HG03108 (cell line): ENCODE measurements around the gene PPTC7.
"Not testable (repeated sequence)": the region's sequence is repeated elsewhere in the genome, so short reads cannot be mapped to it uniquely, and the experiment has no call there.

Source experiments
- ATAC-seq: cut with Tn5 transposase; IDR thresholded peaks from one replicate; pipeline ENCODE4 v1.9.1; 2021; ENCODE audit warnings: moderate library complexity; ENCODE audit not compliant: unreplicated experiment

Gene PPTC7

GRCh38 chr12:110587102-110587501 lies 4.0 kb upstream of the PPTC7 start:
- ATAC-seq, result not testable (repeated sequence)

GRCh38 chr12:110585231-110585799 lies 2.2 kb upstream of the PPTC7 start:
- no peak for ATAC-seq

- peak; percentile 42 for ATAC-seq
Observed at GRCh38 chr12:110582276-110583136, 612 bp downstream of the PPTC7 start.

- no peak for ATAC-seq
Observed at GRCh38 chr12:110581931-110582275, 1.2 kb downstream of the PPTC7 start.

- ATAC-seq, result no peak
Observed at GRCh38 chr12:110579535-110580253, 3.4 kb downstream of the PPTC7 start.

GRCh38 chr12:110578694-110579534 lies 4.2 kb downstream of the PPTC7 start:
- no peak for ATAC-seq

- no peak for ATAC-seq
Observed at GRCh38 chr12:110577864-110578693, 5.0 kb downstream of the PPTC7 start.

- ATAC-seq, result no peak
Observed at GRCh38 chr12:110576504-110576903, 6.6 kb downstream of the PPTC7 start.

- no peak for ATAC-seq
Observed at GRCh38 chr12:110575326-110575725, 7.8 kb downstream of the PPTC7 start.

GRCh38 chr12:110574717-110575230 lies 8.3 kb downstream of the PPTC7 start:
- ATAC-seq, result not testable (repeated sequence)

GRCh38 chr12:110574044-110574443 lies 9.1 kb downstream of the PPTC7 start:
- ATAC-seq, result no peak

- ATAC-seq, result not testable (repeated sequence)
Observed at GRCh38 chr12:110570798-110571197, 12.3 kb downstream of the PPTC7 start.

GRCh38 chr12:110569838-110570237 lies 13.3 kb downstream of the PPTC7 start:
- ATAC-seq, result not testable (repeated sequence)

- ATAC-seq, result no peak
Observed at GRCh38 chr12:110568752-110569151, 14.4 kb downstream of the PPTC7 start.

GRCh38 chr12:110566993-110567392 lies 16.1 kb downstream of the PPTC7 start:
- ATAC-seq, result no peak

GRCh38 chr12:110565894-110566871 lies 16.9 kb downstream of the PPTC7 start:
- no peak for ATAC-seq

GRCh38 chr12:110564471-110564991 lies 18.6 kb downstream of the PPTC7 start:
- ATAC-seq, result no peak

GRCh38 chr12:110563702-110564470 lies 19.2 kb downstream of the PPTC7 start:
- ATAC-seq, result no peak
